ENCODE data around the gene LHX2.

DNA sequence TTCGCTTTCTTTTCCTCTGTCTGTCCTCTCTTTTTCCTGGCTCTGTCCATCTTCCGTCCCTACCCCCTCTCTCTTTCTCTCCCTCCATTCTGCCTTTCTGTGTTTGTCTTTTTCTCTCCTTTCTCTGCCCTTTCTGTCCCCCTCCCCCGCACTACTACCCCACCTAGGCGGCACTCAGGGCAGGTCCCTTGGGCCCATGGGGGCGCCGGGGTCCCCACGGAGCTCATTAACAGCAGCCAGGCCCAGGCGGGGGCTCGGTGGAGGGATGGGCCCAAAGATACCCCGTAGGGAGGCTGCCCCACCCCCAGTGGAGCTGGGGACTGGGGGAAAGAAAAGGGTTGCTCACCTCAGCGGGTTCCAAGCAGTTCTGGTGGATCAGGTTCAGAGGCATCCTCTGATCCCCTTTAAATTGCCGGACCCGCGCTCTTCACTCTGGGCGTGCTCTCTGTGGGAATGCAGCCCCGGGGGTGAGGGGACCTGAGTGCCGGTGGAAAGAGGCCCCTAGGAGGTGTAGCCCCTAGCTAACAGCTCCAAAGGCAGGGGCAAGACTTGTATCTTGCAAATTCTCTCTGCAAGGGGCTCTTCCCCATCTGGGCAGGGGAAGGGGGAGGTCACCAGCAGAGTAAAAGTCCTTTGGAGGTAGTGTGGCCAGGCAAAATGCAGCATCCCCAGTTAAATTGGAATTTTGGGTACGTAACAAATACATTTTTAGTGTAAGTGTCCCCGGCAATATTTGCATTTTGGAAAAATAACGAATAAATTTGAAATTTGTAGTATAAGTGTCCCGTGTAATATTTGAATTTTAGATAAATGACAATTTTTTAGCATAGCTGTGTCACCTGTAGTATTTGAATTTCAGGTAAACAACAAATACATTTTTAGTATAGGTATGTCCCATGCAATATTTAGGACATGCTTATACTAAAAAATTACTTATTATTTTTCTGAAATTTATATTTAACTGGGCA is 7.4 kb downstream of the LHX2 start:
- TF ChIP-seq POLR2A (IDR thresholded peaks at IDR 0.05) (no peak), EP300 (IDR thresholded peaks at IDR 0.05) (no peak)
- TF ChIP-seq, protein P1, sequence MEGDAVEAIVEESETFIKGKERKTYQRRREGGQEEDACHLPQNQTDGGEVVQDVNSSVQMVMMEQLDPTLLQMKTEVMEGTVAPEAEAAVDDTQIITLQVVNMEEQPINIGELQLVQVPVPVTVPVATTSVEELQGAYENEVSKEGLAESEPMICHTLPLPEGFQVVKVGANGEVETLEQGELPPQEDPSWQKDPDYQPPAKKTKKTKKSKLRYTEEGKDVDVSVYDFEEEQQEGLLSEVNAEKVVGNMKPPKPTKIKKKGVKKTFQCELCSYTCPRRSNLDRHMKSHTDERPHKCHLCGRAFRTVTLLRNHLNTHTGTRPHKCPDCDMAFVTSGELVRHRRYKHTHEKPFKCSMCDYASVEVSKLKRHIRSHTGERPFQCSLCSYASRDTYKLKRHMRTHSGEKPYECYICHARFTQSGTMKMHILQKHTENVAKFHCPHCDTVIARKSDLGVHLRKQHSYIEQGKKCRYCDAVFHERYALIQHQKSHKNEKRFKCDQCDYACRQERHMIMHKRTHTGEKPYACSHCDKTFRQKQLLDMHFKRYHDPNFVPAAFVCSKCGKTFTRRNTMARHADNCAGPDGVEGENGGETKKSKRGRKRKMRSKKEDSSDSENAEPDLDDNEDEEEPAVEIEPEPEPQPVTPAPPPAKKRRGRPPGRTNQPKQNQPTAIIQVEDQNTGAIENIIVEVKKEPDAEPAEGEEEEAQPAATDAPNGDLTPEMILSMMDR (IDR thresholded peaks at IDR 0.05) = no peak
